Type B pancreatic cell (in vitro differentiated cells): ENCODE results near the gene MDH1B. TPM values are rescaled to one million over a fixed set of nuclear protein-coding genes. Genes with fewer than 3 reads are reported as not detected.

Experiments used
- DNase-seq: peaks from one replicate; pipeline ENCODE4 v3.0.0; 2021; ENCODE audit warnings: mixed read lengths; ENCODE audit not compliant: unreplicated experiment; ENCODE audit errors: extremely low spot score
- H3K27ac Mint-ChIP-seq: 2 replicates; pipeline ENCODE4 v1.8.0; 2021; ENCODE audit warnings: mild to moderate bottlenecking, mixed read lengths
- H3K27me3 Mint-ChIP-seq: 2 replicates; pipeline ENCODE4 v1.8.0; 2021; ENCODE audit warnings: mixed read lengths
- H3K36me3 Mint-ChIP-seq: 2 replicates; pipeline ENCODE4 v1.8.0; 2021; ENCODE audit warnings: mixed read lengths
- H3K4me1 Mint-ChIP-seq: one replicate; pipeline ENCODE4 v1.8.0; 2021; ENCODE audit warnings: mixed read lengths; ENCODE audit not compliant: unreplicated experiment
- H3K4me3 Mint-ChIP-seq: 2 replicates; pipeline ENCODE4 v1.8.0; 2021; ENCODE audit warnings: mild to moderate bottlenecking, mixed read lengths
- H3K9me3 Mint-ChIP-seq: 2 replicates; pipeline ENCODE4 v1.8.0; 2021; ENCODE audit warnings: mixed read lengths
- microRNA-seq: library from miRNA; unstranded; fragments of <30 nt; microRNA quantifications from one replicate; pipeline ENCODE4, GENCODE V29; 2020
- total RNA-seq: library from RNA; stranded (reverse); gene quantifications from 2 replicates; pipeline ENCODE4 v1.2.1, GENCODE V29; 2021; ENCODE audit warnings: low replicate concordance
- TF ChIP-seq, protein P1 (sequence below): fragments of 200-600 bp; sonication (generic); conservative IDR thresholded peaks from 2 replicates; pipeline ENCODE4 v1.5.0; 2021; ENCODE audit warnings: antibody characterized with exemption, mild to moderate bottlenecking

Gene MDH1B
- total RNA-seq, 1 donor from 2014 or later = 4.7 TPM

DNA sequence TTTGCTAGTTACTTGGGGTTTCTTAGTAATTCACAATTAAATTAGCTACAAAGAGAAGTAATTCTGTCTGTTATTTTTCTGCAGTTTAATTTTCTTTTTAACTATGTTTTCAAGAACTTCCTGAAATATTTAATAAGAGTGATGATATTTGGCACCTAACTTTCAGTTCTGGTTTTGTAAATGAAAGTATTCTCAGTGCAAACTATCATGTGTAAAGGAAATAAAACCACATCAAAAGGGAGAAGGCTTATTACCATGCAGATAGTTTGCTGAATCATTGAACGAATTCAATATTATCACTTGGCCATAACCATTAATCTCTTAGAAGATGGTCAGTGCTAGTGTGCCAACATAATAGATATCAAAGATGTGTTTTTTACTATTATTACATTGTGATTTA, 76.1 kb downstream of the MDH1B start:
- Mint-ChIP-seq H3K36me3 (no peaks in the 10 kb centered on the region), H3K9me3 (no peaks in the 10 kb centered on the region), H3K27me3 (peaks cover 13% of the 10 kb centered on the region), H3K27ac (no peak overlapping the region), H3K4me1 (no peaks in the 10 kb centered on the region), H3K4me3 (no peak overlapping the region)
- DNase-seq = no peak
- TF ChIP-seq, protein P1, sequence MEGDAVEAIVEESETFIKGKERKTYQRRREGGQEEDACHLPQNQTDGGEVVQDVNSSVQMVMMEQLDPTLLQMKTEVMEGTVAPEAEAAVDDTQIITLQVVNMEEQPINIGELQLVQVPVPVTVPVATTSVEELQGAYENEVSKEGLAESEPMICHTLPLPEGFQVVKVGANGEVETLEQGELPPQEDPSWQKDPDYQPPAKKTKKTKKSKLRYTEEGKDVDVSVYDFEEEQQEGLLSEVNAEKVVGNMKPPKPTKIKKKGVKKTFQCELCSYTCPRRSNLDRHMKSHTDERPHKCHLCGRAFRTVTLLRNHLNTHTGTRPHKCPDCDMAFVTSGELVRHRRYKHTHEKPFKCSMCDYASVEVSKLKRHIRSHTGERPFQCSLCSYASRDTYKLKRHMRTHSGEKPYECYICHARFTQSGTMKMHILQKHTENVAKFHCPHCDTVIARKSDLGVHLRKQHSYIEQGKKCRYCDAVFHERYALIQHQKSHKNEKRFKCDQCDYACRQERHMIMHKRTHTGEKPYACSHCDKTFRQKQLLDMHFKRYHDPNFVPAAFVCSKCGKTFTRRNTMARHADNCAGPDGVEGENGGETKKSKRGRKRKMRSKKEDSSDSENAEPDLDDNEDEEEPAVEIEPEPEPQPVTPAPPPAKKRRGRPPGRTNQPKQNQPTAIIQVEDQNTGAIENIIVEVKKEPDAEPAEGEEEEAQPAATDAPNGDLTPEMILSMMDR = no peak

DNA sequence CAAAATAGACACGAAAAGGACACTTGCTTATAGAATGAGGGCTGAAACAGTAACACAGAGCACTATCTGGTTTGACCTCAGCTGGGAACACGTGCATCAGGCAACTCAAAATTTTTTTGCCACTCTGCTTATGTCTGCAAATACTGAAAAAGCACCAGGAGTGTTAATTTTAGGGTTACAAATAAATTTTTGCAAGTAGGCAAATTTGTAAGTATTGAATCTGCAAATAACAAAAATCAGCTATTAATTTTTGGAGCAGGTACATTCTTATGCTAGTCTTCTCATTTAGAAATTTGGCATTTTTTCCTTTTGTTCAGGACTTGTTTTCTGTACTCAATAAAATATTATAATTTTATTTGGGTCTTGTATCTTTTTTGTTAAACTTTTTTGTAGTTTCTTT, 76.7 kb downstream of the MDH1B start:
- Mint-ChIP-seq H3K4me3 (no peak overlapping the region), H3K4me1 (no peaks in the 10 kb centered on the region), H3K27me3 (peaks cover 9% of the 10 kb centered on the region), H3K9me3 (no peaks in the 10 kb centered on the region), H3K36me3 (no peaks in the 10 kb centered on the region), H3K27ac (no peak overlapping the region)
- no peak for DNase-seq
- TF ChIP-seq, protein P1 = no peak

Small RNA genes lying within 50 kb of the gene (microRNA-seq; reads per million reads assigned to microRNA genes)
- gene MIR3130-1 (not detected), gene MIR3130-2 (not detected)

Other genes starting within 250 kb of the MDH1B start
- gene FAM237A, start 122.8 kb downstream of the MDH1B start, total RNA-seq = not detected in 2 replicates
- not detected in 2 replicates for gene DYTN, start 46.9 kb downstream of the MDH1B start, total RNA-seq
- 32.1 and 33.6 TPM in 2 replicates for gene FASTKD2, start 278 bp upstream of the MDH1B start, total RNA-seq
- gene CPO, start 174.2 kb upstream of the MDH1B start, total RNA-seq = 0.24 and 0.51 TPM in 2 replicates